T-helper 1 cell treated with Interleukin-12 subunit alpha and Interleukin-12 subunit beta and Interleukin-4 antibody, amounts not matched to agents 30 ng/mL and 1 ng/mL, for 36 hours (primary cell): ENCODE data around the gene PHLDB1. TPM values are rescaled to one million over a fixed set of nuclear protein-coding genes. Genes with fewer than 3 reads are reported as not detected.

Experiments
- intact Hi-C: fragments of 100-400 bp; cut with micrococcal nuclease; formaldehyde crosslinking; loops from one replicate; pipeline ENCODE4 v1.15.1; 2024
- total RNA-seq: library from RNA; stranded (reverse); gene quantifications from 2 replicates; pipeline ENCODE4 v1.2.3, GENCODE V29; 2022

Gene PHLDB1
- total RNA-seq, 1 donor from 2014 or later = 0.56 TPM

DNA sequence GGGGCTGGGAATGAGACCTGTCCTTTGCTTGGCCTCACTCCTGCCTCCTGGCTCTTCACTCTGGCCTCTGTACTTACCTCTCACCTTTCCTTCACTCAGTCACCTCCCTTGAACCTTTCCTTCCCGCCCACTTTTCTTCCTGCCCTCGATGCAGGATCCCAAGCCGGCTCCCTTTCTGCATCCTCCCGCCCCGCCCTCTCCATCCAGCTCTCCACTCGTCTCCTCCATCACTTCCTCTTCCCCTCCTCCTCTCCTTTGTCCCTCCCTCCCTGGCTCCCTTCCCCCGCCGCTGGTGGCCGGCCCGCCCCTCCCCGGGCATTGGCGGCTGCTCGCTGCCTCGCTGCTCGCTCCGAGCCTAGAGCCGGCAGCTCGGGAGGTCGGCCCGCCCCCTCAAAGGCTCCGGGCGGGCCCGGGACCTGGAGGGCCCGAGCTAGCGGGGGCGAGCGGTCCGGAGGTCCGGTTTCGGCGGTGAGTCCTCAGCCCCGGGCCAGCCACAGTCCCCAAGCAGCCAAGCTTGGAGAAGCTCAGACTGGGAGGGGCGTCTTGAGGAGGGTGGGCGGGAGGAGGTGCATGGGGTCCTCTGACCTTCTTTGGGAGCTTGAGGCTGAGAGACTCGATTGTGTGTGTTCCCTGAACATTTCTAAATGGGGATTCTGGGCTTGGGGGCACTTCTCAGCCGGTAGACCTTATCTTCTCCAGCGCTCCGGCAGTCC, 13.8 kb downstream of the PHLDB1 start:
- intact Hi-C loops = no loop called here

DNA sequence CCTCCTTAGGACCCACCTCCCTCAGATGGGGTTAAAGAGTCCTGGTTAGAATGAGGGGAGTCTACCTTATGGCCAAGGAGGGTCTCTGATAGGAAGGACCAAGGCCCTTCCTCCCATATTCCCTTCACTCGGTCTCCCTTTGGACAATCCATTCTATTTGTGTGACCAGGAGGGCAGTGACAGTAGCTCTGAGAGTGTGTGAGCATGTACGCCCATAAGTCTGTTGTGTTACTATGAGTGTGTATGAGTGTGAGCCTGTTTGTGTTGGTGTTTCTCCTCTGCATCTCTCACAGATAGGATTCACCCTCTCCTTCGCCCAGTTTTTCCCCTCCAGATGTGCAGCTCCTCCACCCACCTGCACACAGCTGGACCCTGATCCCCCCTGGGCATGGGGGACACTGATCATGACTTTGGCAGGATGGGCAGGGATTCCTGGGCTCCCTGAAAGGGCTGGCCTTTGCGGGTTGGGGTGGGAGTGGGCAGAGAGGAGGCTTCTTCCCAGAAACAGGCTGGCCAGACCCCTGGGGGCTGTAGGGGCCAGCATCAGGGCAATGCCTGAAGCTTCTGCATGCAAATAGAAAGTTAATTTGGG, 14.5 kb downstream of the PHLDB1 start:
- intact Hi-C loops = no loop called here

DNA sequence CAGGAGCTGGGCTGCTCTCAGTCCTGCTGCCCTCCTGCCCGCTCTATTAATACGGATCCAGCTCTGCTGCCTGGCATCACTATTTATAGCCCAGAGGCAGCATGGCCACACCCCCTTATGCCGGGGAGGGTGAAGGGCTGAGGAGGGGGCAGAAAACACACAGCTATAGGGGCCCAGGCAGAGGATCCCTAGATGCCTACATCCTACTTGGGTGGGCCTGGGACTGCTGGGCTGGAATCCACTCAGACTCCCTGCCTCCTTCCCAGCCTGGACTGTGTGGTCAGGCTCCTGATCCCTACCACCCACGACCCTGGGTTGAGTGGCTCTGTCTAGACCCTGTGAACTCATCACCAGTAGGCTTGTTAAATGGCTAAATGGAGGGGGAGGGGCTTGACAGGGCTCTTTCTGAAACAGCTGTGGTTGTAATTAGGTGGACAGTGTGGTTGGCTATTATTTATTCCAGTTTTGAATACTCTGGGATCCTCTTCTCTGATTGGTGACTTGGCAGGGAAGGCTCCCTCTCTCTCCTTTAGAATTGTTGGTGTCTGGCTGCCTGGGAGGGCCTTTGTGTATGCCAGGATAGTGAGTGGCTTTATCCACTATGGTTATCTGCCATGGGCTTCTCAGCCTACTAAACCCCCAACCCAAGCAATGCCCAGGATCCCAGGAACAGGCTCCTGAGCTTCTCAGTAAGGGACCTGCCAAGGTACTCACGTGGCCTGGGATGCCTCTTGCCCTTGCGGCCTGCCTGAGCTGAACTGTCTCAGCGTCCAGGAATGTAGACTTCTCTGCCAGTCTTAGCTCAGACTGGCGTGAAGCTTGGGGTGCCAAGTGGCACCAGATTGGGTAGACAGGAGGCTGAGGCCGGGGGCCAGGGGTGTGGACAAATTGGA, 15.2 kb downstream of the PHLDB1 start:
- intact Hi-C loops = no loop called here

GRCh38 chr11:118623269-118623655, 15.8 kb downstream of the PHLDB1 start:
- intact Hi-C loops = no loop called here

- intact Hi-C loops = no loop called here
Measured at GRCh38 chr11:118625036-118625690, 17.7 kb downstream of the PHLDB1 start.

DNA sequence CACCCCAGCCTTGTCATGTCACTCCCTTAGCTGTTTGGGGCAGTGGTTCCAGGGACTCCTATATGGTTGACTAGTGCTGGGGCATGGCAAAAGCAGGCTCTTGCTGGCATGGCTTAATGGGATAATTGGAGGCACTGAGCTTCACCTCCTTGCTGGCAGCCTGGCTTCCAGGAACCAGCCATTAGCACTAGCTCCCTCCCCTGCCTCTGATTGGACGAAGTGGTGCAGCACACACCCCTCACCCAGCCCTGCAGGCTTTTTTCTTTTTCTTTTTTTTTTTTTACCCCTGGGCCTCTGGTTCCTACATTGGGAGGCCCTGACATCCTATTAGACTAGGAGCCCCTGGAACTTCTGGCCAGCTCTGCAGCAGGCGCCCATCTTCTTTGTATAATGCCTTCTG, 18.6 kb downstream of the PHLDB1 start:
- intact Hi-C loops = no loop called here

DNA sequence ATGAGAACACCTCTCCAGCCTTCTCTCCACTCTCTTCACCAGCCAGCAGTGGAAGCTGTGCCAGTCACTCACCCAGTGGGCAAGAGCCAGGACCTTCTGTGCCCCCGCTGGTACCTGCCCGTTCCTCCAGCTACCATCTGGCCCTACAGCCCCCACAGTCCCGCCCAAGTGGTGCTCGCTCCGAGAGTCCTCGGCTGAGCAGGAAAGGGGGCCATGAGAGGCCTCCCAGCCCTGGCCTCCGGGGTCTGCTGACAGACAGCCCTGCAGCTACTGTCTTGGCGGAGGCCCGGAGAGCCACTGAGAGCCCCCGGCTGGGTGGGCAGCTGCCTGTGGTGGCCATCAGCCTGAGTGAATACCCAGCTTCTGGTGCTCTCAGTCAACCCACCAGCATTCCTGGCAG, 20.2 kb downstream of the PHLDB1 start:
- intact Hi-C loops = no loop called here

GRCh38 chr11:118628031-118628430, 20.6 kb downstream of the PHLDB1 start:
- intact Hi-C loops = no loop called here

GRCh38 chr11:118628432-118628831, 21.0 kb downstream of the PHLDB1 start:
- intact Hi-C loops = no loop called here

DNA sequence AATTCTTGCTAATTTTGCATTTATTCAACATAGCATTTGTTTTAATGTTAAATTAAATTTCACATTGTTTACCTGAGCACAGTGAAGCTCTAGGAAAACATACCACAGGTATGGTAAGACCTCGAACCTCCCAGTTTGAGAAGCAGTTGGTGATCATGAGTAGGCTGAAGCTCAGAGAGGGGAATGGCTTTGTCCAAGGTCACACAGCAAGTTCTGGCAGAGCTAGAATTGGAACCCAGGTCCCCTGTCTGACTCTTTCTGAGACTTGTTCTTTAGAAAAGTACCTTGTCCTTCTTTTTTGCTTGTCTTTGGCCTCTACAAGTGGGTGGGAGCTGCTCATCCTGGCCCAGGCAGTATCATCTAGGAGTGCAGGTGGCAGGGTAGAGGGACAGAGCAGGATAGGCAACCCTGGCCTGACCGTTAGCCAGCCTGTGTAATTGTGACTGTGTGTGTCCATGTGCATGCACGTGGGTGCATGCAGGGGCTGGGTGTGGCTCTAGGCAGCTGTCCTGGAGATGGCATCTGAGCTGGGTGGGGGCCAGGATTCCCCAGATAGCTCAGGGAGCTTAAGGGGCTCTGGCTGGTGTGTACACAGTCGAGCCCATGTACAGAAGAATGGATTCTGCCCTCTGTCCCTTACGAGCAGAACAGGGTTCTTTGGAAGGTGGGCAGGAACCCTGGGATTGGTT, 21.6 kb downstream of the PHLDB1 start:
- intact Hi-C loops = no loop called here

DNA sequence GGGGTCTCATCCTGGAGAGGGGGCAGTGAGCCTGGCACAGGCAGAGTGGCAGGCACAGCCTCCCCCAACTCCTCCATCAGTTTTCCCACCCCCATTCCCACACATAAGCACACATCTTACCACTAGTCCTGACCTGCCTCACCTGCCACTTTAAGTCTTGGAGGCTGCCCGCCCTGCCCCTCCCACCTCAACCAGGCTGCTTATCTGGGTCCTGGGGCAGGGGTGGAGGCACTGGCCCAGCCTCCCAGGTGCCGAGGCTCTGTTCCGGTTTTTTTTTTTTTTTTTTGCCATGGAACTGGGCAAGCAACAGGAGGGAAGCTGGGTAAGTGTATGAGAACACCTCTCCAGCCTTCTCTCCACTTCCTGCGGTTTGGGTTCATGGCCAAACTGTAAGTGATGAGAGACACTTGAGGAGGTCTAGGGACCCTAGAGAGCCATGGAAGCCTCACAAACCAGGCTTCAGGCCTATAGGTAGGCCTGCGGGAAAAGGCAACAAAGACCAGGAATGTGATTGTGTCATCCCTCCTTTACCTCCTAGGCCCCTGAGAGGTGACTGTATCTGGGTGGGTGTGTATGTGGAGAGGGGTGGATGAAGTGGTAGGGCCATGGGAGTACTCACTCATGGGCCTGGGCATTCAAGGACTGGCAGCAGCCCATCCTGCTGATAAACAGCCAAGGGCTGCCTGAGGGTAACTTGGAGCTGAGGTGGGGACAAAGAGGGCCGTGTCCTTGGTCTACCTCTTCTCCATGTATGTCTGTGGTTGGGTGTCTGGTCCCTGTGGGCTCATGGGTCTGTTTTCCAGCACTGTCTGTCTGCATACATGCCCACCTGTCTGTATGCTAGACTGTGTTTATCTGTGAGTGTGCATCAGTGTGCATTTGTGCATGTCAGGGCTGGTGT, 22.6 kb downstream of the PHLDB1 start:
- intact Hi-C loops = no loop called here

DNA sequence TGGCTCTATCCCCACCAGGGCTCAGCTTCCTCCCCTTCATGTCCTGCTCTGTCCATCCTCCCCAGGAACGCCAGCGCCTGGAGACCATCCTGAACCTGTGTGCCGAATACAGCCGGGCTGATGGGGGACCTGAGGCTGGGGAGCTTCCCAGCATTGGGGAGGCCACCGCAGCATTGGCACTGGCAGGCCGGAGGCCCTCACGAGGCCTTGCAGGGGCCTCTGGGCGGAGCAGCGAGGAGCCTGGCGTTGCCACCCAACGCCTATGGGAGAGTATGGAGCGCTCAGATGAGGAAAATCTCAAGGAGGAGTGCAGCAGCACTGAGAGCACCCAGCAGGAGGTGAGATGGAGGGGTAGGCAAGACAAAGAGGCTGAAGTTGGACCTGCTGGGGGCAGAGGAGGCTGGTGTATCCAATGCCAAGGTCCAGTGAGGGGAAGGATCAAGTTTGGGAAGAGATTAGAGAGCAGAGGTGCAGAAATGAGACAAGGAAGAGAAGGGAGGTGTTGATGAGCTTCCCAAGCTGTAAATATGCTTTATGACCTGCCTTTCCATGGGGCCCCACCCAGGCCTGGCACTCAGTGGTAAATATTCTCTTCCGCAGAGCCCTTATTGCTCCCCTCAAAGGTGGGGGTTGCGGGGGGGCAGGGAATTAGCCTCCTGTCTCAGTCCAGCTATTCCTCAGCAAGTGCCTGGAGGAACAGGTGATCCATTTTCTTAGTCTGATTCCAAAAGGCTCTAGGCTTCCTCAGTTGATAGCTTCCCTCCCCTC, 23.9 kb downstream of the PHLDB1 start:
- intact Hi-C loops = no loop called here

DNA sequence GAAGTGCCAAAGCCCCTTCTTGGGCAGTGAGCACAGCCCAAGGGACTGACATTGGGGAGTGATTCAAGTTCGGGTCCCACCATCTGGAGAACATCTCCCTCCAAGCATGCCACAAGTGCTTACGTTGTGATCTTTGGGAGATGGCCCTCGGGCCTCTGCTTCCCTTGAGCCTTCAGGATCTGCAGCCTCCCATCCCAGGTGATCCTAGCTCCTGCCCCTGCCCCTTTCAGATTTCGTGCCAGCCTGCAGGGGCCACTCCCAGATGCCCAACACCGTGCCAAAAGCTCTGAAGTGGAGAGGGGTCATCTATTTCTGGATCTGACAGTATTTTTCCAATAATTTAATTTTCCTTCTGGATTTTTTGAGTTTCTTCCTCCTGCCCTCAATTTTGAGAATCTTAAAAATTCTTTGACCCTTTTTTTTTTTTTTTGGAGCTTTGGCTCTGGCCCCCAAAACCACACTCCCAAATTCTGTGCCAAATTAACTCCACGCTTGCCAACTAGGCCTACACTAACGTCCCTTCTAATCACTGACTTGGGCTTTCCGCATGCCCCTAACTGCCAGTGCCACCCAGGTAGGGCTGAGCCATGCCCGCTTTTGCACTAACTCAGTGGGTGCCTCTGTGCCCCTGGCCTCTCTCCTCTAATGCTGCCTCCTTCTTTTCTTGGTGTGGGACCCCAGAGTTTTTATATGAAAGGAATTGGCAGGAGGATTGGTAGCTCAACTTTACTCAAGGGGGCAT, 25.3 kb downstream of the PHLDB1 start:
- intact Hi-C loops = no loop called here

DNA sequence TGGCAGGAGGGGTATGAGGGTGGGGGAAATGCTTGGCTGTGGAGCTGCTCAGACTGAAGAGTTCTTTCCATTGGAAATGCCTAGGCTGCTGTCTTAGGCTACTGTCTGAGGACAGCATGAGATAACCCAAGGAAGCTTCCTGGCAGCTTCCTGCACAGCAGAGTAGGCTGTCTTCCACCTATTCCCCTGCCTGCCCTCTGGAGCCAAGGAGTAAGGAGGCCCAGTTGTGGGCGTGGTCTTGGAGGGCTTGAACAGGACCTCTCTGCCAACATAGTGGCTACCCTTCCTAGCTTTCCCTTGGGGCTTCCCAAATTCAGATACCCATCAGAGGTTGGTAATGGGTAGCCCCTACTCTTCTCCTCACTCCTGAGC, 25.9 kb downstream of the PHLDB1 start:
- intact Hi-C loops = no loop called here

DNA sequence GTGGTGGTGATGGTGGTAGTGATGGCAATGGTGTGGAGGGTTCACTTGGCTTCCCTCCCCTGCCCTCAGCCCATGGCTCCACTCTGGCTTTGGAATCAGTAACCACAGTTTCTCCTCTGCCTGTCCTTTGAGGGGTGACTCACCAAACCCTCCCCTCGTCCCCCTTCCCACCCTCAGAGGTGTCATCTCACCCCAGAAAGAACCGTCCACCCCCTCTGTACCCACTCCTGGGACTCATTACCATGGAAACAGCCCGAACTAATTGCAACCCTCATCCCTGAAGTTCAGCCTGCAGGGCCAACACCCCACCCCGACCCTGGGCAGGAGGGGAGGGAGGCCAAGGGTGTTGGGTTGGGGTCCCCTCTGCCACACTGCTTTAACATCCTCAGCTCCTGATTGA, 26.6 kb downstream of the PHLDB1 start:
- intact Hi-C loops = no loop called here

- intact Hi-C loops = no loop called here
Measured at GRCh38 chr11:118634431-118635236, 27.2 kb downstream of the PHLDB1 start.

DNA sequence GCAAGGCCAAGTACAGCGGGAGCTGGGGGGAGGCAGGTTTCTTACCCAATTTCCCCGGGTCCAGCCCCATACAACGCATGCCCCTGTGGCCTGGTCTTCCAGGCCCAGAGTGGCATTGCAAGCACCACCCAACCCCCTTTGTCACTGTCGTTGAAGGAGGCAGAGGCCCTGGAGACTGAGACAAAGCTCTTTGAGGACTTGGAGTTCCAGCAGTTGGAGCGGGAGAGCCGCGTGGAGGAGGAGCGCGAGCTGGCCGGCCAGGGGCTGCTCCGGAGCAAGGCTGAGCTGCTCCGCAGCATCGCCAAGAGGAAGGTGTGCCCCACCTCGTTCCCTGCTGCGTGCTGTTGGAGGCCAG, 27.8 kb downstream of the PHLDB1 start:
- intact Hi-C loops = no loop called here

DNA sequence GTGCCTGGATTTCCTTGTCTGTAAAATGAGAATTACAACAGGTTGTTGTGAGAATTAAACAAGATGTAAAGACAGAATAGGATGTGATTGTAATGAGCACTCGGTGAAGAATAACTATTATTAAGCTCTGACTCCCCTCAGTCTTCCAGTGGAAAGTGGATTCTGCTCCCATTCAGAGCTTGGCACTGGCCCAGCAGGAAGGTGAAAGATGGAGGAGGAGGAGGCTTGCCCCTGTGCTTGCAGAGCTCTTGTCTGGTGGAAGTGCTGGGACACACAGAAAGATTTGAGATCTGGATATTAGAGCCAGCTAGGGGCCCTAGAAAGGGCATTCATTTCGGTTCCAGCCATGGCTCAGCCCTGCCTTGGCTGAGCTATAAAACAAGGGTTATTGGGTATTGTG, 28.2 kb downstream of the PHLDB1 start:
- intact Hi-C loops = no loop called here
